ENCODE measurements around the gene CYP21A2.
"Not testable (repeated sequence)": the region's sequence is repeated elsewhere in the genome, so short reads cannot be mapped to it uniquely, and the experiment has no call there.

CYP21A2 gene

GRCh38 chr6:32035283-32036013 lies 2.8 kb upstream of the CYP21A2 start:
- not testable (repeated sequence) for DNase-seq

GRCh38 chr6:32037136-32037535 lies 1.1 kb upstream of the CYP21A2 start:
- DNase-seq = not testable (repeated sequence)

GRCh38 chr6:32038878-32039277 lies 663 bp downstream of the CYP21A2 start:
- not testable (repeated sequence) for DNase-seq

- DNase-seq = not testable (repeated sequence)
Measured at GRCh38 chr6:32039321-32040274, 1.4 kb downstream of the CYP21A2 start.

GRCh38 chr6:32040299-32041049 lies 2.3 kb downstream of the CYP21A2 start:
- DNase-seq = not testable (repeated sequence)

- DNase-seq = not testable (repeated sequence)
Measured at GRCh38 chr6:32041050-32041321, 2.8 kb downstream of the CYP21A2 start.

- DNase-seq = not testable (repeated sequence)
Measured at GRCh38 chr6:32041385-32041784, 3.2 kb downstream of the CYP21A2 start.

GRCh38 chr6:32042276-32042675 lies 4.1 kb downstream of the CYP21A2 start:
- not testable (repeated sequence) for DNase-seq

- not testable (repeated sequence) for DNase-seq
Measured at GRCh38 chr6:32043589-32044380, 5.6 kb downstream of the CYP21A2 start.

- not testable (repeated sequence) for DNase-seq
Measured at GRCh38 chr6:32044916-32045315, 6.7 kb downstream of the CYP21A2 start.

GRCh38 chr6:32045811-32046449 lies 7.7 kb downstream of the CYP21A2 start:
- no peak for DNase-seq

GRCh38 chr6:32046450-32047083 lies 8.4 kb downstream of the CYP21A2 start:
- no peak for DNase-seq

GRCh38 chr6:32047084-32047478 lies 8.9 kb downstream of the CYP21A2 start:
- no peak for DNase-seq

GRCh38 chr6:32047539-32047854 lies 9.3 kb downstream of the CYP21A2 start:
- DNase-seq = no peak

GRCh38 chr6:32047855-32048766 lies 9.9 kb downstream of the CYP21A2 start:
- DNase-seq = peak; percentile 55

- not testable (repeated sequence) for DNase-seq
Measured at GRCh38 chr6:32049149-32049548, 10.9 kb downstream of the CYP21A2 start.

GRCh38 chr6:32049736-32050135 lies 11.5 kb downstream of the CYP21A2 start:
- DNase-seq = not testable (repeated sequence)

GRCh38 chr6:32050562-32050961 lies 12.3 kb downstream of the CYP21A2 start:
- no peak for DNase-seq

GRCh38 chr6:32052626-32053025 lies 14.4 kb downstream of the CYP21A2 start:
- DNase-seq = not testable (repeated sequence)

- DNase-seq = not testable (repeated sequence)
Measured at GRCh38 chr6:32053314-32053713, 15.1 kb downstream of the CYP21A2 start.

Data from activated T-cell treated with anti-CD3 and anti-CD28 coated beads for 4 hours (primary cell).